GM12878 (cell line): ENCODE data around the gene ENDOD1. TPM values are rescaled to one million over a fixed set of nuclear protein-coding genes. Genes with fewer than 3 reads are reported as not detected.

Experiments
- BRCA1 ChIP-seq: IDR thresholded peaks from 2 replicates; pipeline ENCODE4 v1.6.1; 2011; ENCODE audit warnings: low read depth, low read length, improper control_type of control experiment
- JUNB ChIP-seq: IDR thresholded peaks from 2 replicates; pipeline ENCODE4 v1.6.1; 2016; ENCODE audit warnings: antibody characterized with exemption, mild to moderate bottlenecking
- MEF2A ChIP-seq: IDR thresholded peaks from 2 replicates; pipeline ENCODE4 v1.6.1; 2011; ENCODE audit warnings: low read depth, mild to moderate bottlenecking, low read length, moderate library complexity; ENCODE audit not compliant: insufficient read depth
- NRF1 ChIP-seq: conservative IDR thresholded peaks from 2 replicates; pipeline ENCODE4 v1.6.1; 2011; ENCODE audit warnings: mild to moderate bottlenecking, low read depth, low read length, improper control_type of control experiment
- RUNX3 ChIP-seq: IDR thresholded peaks from 2 replicates; pipeline ENCODE4 v1.6.1; 2012; ENCODE audit warnings: low read length, inconsistent platforms
- SMAD1 ChIP-seq: fragments of 450-650 bp; IDR thresholded peaks from 2 replicates; pipeline ENCODE4 v1.6.1; 2018; ENCODE audit warnings: mild to moderate bottlenecking, low read depth; ENCODE audit not compliant: partially characterized antibody
- SREBF2 ChIP-seq: IDR thresholded peaks from 2 replicates; pipeline ENCODE4 v1.6.1; 2012; ENCODE audit warnings: mild to moderate bottlenecking, low read length
- ZBTB40 ChIP-seq: fragments of 450-650 bp; IDR thresholded peaks from 2 replicates; pipeline ENCODE4 v1.6.1; 2016; ENCODE audit warnings: mild to moderate bottlenecking, moderate library complexity, borderline replicate concordance
- polyA plus RNA-seq, 11 experiments: library from polyadenylated mRNA; depleted of rRNA in 4 of 11; unstranded in 6 of 11; stranded (reverse) in 5 of 11; fragments of >200 nt; fragmentation: Nextera tagmentation in 4 of 11; fragmentation: Illumina TruSeq in 1 of 11; extraction: Ambion mirVana in 4 of 11; extraction: Trizol in 1 of 11; gene quantifications; 1 replicate in 1 of 11; 2 replicates in 10 of 11; pipeline versions ENCODE4 v1.2.1 to v1.2.3, GENCODE V29; 2011 to 2016; ENCODE audit warnings: inconsistent platforms in 2 of 11, missing spikeins in 2 of 11, low read depth in 1 of 11
- total RNA-seq, 4 experiments: library from RNA; depleted of rRNA in 3 of 4; stranded (reverse); fragments of >200 nt in 3 of 4; fragmentation: Illumina TruSeq in 1 of 4; extraction: Trizol in 1 of 4; gene quantifications; 2 replicates each; pipeline versions ENCODE4 v1.2.1 to v1.2.3, GENCODE V29; 2013 to 2021
- TF ChIP-seq, protein P1 (sequence below): IDR thresholded peaks from 2 replicates; pipeline ENCODE4 v1.6.1; 2012; ENCODE audit warnings: low read depth, low read length, improper control_type of control experiment
- TF ChIP-seq, protein P2 (sequence below): fragments of 450-650 bp; IDR thresholded peaks from 2 replicates; pipeline ENCODE4 v1.6.1; 2017; ENCODE audit warnings: borderline replicate concordance
- TF ChIP-seq, protein P3 (sequence below): IDR thresholded peaks from 2 replicates; pipeline ENCODE4 v1.6.1; 2012; ENCODE audit warnings: low read depth, low read length, improper control_type of control experiment
- TF ChIP-seq, protein P4 (sequence below): fragments of 450-650 bp; formaldehyde crosslinking; IDR thresholded peaks from 2 replicates; pipeline ENCODE4 v1.4.0; 2020; ENCODE audit warnings: mild to moderate bottlenecking, moderate library complexity

Gene ENDOD1
- total and polyA plus RNA-seq, 10 of the 15 experiments (the other 5 are each of a cell fraction or from before 2014, with no cell fraction given): 6.0 to 30.0 (median 12.1) TPM

DNA sequence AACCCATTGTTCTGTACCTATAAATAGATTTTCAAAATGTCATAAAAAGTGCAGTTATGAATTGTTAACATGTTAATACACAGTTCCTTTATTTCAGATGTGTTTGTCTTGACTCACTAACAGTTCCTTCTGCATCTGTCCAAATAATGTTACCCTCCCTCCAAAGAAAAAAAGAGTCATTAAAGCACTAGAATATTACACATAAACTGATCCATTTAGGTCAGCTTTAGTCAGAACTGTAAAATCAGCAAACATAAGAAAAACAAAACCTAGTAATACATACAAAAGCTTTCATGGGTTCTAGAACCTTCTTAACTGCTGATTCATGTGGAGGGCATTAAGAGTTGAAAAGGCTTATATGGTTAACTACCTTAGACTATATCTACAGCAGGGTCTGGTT, 76.0 kb downstream of the ENDOD1 start (continued):
- TF ChIP-seq ZBTB40 (no peak), BRCA1 (no peak), NRF1 (no peak), SREBF2 (no peak), SMAD1 (no peak), MEF2A (no peak), JUNB (no peak), RUNX3 (no peak)
- TF ChIP-seq, protein P1, sequence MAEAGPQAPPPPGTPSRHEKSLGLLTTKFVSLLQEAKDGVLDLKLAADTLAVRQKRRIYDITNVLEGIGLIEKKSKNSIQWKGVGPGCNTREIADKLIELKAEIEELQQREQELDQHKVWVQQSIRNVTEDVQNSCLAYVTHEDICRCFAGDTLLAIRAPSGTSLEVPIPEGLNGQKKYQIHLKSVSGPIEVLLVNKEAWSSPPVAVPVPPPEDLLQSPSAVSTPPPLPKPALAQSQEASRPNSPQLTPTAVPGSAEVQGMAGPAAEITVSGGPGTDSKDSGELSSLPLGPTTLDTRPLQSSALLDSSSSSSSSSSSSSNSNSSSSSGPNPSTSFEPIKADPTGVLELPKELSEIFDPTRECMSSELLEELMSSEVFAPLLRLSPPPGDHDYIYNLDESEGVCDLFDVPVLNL: no peak
- TF ChIP-seq, protein P2, sequence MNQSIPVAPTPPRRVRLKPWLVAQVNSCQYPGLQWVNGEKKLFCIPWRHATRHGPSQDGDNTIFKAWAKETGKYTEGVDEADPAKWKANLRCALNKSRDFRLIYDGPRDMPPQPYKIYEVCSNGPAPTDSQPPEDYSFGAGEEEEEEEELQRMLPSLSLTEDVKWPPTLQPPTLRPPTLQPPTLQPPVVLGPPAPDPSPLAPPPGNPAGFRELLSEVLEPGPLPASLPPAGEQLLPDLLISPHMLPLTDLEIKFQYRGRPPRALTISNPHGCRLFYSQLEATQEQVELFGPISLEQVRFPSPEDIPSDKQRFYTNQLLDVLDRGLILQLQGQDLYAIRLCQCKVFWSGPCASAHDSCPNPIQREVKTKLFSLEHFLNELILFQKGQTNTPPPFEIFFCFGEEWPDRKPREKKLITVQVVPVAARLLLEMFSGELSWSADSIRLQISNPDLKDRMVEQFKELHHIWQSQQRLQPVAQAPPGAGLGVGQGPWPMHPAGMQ: no peak
- TF ChIP-seq, protein P3, sequence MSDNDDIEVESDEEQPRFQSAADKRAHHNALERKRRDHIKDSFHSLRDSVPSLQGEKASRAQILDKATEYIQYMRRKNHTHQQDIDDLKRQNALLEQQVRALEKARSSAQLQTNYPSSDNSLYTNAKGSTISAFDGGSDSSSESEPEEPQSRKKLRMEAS: no peak
- TF ChIP-seq, protein P4, sequence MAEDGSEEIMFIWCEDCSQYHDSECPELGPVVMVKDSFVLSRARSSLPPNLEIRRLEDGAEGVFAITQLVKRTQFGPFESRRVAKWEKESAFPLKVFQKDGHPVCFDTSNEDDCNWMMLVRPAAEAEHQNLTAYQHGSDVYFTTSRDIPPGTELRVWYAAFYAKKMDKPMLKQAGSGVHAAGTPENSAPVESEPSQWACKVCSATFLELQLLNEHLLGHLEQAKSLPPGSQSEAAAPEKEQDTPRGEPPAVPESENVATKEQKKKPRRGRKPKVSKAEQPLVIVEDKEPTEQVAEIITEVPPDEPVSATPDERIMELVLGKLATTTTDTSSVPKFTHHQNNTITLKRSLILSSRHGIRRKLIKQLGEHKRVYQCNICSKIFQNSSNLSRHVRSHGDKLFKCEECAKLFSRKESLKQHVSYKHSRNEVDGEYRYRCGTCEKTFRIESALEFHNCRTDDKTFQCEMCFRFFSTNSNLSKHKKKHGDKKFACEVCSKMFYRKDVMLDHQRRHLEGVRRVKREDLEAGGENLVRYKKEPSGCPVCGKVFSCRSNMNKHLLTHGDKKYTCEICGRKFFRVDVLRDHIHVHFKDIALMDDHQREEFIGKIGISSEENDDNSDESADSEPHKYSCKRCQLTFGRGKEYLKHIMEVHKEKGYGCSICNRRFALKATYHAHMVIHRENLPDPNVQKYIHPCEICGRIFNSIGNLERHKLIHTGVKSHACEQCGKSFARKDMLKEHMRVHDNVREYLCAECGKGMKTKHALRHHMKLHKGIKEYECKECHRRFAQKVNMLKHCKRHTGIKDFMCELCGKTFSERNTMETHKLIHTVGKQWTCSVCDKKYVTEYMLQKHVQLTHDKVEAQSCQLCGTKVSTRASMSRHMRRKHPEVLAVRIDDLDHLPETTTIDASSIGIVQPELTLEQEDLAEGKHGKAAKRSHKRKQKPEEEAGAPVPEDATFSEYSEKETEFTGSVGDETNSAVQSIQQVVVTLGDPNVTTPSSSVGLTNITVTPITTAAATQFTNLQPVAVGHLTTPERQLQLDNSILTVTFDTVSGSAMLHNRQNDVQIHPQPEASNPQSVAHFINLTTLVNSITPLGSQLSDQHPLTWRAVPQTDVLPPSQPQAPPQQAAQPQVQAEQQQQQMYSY (CRISPR knock-in tag): no peak
